HG03175 (cell line): ENCODE data around the gene RDH5.

Source experiments
- ATAC-seq: cut with Tn5 transposase; IDR thresholded peaks from one replicate; pipeline ENCODE4 v1.9.1; 2021; ENCODE audit warnings: mild to moderate bottlenecking, moderate library complexity; ENCODE audit not compliant: unreplicated experiment

Gene RDH5, protein sequence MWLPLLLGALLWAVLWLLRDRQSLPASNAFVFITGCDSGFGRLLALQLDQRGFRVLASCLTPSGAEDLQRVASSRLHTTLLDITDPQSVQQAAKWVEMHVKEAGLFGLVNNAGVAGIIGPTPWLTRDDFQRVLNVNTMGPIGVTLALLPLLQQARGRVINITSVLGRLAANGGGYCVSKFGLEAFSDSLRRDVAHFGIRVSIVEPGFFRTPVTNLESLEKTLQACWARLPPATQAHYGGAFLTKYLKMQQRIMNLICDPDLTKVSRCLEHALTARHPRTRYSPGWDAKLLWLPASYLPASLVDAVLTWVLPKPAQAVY

DNA sequence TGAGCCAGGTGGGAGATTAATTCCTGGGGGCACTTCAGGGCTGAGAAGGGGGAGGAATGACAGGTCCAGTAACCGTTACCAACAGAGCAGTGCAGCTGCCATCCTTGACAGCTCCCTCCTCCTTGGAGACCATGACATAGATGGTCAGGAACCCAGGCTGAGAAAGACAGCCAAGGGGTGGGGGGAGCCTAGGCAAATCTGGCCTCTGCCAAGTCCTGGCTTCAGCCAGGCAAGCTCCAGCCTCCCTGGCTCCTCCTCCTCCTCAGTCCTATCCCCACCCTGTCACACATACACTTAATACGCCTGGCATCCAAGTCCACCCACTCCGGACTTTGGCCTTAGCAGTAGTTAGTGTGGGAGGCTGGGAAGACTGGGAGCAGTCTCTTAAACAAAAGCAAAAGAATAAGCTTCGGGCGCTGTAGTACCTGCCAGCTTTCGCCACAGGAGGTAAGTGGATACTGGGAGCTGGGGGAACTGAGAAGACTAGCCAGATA, at the start of gene RDH5:
RDH5 (plus strand) TSS at position 323 of the 494 bp plus-strand sequence. CDS start 792 bp downstream, outside the sequence.
- no peak for ATAC-seq

DNA sequence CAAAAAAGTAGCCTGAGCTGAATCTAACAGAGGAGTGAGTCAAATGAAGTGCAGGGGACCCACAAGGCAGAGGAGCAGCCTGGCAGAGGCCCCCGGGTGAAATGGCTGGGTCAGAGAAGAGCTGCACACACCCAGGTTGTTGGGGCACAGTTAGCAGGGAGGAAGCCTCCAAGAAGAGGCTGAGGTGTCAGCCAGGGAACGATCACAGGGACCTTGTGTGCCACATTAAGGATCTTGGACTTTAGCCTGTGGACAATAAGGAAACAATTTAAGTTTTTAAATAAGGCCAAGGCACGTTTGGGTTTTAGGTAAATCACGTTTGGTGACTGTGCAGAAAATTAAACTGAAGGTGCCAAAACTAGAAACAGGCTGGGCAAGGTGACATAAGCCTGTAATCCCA, 48.4 kb upstream of the RDH5 start:
- no peak for ATAC-seq

DNA sequence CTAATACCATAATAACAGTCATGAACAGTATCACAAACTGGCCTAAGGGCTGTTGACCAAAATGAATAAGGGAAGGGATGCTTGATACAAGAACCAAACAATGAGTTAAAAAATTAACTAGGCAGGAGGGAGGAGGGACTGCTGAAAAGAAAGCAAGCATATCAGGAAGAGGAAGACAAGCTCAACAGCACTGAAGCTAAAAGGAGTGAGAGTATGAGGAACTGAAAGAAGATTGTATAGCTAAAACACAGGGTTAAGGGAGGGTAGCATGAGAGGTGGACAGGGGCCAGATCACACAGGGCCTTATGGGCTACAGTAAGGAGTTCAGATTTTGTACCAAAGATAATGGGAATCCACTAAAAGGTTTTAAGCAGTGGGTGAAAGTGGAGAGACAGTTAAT, 46.6 kb upstream of the RDH5 start:
- peak; percentile 99 for ATAC-seq

DNA sequence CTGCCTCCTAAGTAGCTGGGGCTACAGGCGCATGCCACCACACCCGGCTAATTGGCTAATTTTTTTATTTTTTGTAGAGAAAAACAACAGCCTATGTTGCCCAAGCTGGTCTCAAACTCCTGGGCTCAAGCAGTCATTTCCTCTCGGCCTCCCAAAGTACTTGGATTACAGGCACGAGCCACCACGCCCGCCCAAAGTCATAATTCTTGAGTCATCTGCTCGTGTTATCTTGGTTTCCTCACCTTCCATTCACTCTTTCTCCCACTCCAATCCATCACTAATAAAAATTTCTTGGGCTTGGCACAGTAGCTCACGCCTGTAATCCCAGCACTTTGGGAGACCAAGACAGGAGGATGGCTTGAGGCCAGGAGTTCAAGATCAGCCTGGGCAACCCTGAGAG, 44.5 kb upstream of the RDH5 start:
- no peak for ATAC-seq

DNA sequence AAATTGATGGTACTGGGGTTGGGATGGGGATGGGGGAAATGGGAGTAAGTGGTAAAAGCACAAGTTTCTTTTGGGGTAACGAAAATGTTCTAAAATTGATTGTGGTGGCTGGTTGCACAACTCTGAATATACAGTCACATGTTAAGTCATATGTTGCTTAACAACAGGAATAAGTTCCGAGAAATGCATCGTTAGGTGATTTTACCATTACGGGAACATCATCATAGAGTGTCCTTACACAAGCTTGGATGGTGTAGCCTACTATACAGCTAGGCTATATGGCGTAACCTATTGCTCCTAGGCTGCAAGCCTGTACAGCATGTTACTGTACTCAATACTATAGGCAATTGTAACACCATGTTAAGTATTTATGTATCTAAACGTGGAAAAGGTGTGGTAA, 43.5 kb upstream of the RDH5 start:
- ATAC-seq, result no peak

DNA sequence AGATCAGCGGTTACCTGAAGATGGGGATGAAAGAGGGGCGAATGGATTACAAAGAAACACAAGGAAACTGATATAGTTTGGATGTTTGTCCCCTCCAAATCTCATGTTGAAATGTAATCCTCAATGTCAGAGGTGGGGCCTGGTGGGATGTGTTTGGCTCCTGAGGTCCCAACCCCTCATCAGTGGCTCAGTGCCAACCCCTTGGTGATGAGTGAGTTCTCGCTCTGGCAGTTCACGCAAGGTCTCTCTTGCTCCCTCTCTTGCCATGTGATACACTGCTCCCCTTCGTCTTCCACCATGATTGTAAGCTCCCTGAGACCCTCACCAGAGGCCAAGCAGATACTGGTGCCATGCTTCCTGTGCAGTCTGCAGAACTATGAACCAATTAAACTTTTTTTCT, 40.5 kb upstream of the RDH5 start:
- no peak for ATAC-seq

DNA sequence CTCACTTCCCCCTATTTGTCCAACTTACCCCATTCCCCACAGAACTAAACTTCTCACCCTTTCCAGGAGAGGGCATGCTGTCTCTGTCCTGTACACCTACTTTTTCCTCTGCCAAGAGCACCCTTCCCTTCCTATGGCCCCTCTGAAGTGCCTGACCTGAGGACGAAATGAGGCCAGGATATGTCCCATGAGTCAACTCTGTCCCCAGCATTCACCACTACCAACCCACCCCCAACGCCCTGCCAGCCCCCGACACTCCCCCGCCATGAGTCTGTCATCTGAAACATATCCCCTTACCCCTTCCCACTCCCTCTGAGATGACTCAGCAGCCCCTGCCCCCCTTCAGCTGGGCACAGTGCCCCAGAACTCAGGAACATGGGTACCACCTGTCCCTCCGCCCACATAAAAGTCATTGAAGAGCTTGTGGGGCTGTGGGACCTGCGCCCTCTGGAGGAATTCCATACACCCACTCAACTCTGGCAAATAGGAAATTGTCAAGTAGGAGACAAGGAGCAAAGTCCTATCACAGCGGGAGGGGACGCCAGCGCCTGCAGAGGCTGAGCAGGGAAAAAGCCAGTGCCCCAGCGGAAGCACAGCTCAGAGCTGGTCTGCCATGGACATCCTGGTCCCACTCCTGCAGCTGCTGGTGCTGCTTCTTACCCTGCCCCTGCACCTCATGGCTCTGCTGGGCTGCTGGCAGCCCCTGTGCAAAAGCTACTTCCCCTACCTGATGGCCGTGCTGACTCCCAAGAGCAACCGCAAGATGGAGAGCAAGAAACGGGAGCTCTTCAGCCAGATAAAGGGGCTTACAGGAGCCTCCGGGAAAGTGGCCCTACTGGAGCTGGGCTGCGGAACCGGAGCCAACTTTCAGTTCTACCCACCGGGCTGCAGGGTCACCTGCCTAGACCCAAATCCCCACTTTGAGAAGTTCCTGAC, 38.8 kb upstream of the RDH5 start:
- no peak for ATAC-seq

DNA sequence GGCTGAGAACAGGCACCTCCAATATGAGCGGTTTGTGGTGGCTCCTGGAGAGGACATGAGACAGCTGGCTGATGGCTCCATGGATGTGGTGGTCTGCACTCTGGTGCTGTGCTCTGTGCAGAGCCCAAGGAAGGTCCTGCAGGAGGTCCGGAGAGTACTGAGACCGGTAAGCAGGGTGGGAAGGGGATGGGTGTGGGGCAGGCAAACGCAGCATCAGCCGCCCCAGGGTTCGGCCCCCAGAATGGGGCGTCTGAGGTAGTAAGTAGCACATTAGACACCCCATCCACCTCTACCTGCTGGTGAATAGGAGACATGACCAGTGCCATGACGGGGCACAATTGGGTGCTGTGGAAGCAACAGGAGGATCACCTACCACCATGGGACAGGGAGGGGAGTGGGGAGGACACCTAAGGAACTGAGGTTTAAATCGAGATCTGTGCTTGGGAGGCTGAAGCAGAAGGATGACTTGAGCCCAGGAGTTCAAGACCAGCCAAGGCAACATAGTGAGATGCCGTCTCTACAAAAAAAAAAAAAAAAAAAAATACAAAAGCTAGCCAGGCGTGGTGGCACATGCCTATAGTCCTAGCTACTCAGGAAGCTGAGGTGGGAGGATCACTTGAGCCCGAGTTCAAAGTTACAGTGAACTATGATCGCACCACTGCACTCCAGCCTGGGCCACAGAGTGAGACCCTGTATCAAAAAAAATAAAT, 38.0 kb upstream of the RDH5 start:
- no peak for ATAC-seq

DNA sequence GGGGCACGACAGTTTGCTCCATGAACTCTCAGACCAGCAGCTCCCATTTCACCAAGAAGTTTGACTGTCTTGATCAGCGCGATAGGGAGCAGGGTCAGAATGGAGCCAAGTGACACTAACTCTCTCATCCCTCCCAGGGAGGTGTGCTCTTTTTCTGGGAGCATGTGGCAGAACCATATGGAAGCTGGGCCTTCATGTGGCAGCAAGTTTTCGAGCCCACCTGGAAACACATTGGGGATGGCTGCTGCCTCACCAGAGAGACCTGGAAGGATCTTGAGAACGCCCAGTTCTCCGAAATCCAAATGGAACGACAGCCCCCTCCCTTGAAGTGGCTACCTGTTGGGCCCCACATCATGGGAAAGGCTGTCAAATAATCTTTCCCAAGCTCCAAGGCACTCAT, 36.5 kb upstream of the RDH5 start:
- ATAC-seq, result no peak

DNA sequence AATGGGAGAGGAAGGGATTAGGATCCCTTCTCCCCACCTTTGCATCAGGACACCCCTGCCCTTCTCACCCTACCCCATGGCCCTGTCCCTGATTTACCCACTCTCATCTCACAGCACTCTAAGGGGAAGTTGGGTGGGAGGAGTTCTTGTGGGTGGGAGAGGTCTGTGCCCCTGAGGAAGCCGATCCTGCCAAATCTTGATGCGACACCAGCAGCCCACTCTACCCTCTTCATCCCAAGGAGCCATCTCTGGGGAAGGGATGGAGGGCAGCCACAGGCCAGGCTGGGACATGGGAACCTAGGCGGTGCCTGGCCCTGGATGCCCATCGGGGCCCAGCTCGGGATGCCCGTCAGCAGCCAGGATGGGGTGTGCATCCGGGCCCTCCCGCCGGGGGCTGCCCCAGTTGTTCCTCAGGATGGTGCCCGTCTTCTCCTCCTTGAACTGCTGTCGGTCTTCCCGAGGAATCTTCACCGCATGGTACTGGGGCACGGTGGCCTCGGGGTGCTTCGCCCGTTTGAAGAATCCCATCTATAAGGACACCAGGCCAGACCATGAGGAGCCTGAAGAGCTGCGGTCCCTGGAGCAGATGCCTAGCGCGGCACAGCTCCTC, 35.3 kb upstream of the RDH5 start:
- no peak for ATAC-seq

DNA sequence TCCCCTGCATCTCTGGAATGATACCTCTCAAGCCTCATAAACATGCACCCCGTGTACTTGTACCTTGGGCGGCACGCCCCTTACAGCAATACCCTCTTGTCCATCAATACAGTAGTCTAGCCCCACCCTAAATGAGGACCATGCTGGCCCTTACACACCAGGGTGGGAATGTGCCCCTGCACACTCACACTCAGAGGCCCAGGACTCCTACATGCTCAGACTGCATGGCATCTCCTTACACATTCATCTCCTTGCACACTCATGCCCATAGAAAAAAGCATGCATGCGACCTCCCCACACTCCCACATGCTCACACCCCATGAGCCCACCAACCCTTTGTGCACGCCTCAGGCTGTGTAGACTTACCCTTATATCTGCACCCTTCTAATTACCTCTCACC, 34.5 kb upstream of the RDH5 start:
- no peak for ATAC-seq

DNA sequence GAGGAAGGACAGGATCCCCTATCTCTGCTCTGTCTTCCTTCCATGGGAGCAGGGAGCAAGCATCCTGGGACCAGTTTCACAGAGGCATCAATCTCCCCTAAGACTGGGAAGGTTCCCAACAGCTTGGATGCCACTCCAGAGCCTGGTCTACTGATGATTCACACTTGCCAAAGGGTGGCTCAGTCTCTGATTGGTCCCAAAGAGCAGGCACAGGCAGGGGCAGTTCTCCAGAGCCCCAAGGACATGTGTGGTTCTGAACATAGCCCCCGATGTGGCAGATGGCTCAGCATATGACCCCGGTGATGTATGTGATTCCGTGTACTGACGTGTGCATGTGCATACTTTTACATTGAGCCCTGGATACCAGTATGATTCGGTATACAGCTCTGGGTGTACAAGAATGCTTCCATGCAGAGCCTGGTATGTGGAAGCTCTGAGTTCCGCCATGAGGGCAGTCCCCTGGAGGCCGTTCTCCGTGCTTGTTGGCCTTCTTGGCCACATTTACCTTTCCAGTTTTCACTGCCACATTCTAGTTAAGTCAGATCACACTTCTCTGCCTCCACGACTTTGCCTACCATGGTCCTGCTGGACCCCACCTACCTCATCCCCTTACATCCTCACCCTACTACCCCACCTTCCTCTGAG, 33.7 kb upstream of the RDH5 start:
- ATAC-seq, result no peak

DNA sequence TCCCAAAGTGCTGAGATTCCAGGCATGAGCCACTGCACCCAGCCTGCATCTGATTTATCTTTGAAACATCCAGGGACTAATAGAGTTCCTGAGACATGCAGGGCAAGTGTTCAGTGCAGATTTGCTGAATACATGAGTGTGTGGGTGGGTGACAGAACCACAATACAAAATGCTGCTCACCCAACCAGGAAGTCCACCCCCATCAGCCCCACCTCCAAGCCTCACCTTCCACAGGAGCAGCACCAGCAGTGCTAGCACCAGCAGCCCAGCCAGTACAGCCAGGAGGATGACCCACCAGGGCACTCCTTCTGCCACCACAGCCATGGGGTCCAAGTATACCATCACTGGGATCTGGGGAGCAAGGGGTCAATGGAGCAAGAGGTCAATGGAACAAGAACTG, 32.4 kb upstream of the RDH5 start:
- no peak for ATAC-seq

DNA sequence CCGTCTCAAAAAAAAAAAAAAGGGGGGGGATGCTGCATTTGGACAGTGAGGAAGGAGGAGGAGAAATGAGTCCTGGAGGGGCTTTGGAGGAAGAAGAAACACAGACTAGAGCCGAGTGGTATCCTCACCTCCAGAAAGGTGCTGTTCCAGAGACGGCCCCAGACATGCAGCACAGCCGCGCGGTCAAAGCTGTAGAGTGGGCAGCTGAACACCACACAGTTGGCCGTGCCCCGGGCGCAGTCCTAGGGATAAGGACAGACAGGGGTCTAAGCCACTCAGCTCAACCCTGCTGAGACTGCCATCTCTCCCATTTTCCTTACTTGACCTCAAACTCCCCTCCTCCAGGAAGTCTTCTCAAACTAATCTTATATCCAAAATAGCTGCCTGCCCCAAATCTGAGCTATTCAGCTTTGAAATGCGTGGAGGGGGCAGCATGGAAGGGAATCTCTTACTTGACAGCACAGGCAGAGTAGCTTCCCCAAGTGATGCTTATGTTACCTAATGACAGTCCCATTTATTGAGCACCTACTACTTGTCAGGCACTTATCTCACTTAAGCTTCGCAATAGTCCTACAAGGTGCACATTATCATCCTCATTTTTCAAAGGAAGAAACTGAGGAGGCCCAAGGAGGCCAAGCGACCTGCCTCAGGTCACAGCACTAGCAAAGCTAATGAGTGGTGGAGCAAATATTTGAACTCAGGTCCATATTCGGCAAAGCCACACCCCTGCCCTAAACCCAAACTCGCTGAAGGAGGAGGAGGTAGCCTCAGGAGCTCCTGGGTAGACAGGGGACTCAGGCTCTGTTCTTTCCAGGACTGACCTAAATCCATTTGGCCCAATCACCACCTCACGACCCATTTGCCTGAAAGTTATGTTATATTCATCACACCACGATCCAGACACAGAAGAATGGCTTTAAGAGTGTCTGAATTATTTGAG, 31.2 kb upstream of the RDH5 start:
- no peak for ATAC-seq

DNA sequence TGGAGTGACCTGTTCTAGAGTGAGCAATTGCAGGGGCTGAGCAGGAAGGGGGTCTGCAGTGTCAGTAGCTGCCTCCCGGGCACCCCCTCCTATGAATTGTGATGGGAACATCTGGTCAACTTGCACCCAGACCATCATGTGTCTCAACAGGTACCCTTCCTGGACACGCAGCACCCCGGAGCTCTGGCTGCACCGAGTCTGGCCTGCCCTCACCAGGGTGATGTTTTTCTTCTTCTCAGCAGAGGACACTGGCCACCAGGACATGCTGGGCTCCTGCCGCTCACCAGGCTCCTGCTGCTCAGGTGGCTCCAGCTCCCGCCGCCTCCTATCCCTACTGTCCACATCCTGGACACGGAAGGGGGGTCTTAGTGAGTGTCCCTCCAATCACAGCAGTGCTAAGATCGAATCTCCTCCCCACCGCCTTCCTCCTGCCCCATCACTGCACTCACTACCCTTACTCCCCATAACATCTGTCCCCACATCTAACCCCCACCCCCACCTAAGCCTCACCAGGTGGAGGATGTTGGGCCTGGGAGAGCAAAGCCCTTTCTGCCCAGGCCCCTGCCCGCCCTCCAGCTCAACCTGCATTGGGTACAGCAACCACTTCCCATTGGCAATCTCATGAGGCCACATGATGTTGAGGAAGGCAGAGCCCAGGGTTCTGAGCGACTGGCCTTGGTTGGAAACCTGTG, 27.4 kb upstream of the RDH5 start:
- ATAC-seq, result no peak

DNA sequence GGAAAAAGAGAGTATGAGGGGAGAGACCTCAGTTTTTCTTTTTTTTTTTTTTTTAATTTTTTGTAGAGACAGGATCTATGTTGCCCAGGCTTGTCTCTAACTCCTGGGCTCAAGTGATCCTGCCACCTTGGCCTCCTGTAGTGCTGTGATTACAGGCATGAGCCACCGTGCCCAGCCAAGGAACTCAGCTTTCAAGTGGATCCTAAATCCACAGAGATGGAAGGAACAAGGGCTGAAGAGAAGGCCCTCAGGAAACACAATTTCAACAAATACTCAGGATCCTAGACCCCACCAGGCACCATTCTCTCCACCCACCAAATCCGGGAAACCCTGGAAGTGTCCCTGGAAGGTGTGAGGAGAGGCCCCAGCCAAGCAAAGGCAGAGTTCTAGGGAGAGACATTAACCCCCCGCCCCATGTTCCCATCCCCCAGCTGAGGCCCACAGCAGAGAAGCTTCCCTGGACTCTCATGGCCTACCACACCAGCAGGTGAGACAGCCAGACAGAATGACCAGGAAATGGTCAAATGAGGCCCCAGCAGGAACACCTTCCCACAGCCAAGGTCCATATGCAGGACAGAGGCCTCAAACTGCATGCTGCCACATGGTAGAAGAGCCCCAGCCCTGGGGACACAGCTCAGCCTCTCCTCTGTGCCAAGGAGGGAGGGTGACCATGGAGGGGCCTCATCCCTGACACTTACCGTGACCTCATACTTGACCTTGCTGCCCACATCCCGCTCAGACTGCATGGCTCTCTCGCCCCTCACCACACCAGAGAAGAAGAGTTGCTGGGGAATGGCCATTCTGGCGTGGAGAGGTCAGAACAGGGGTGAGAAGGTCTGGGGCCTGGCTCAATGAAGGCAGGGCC, 26.6 kb upstream of the RDH5 start:
- ATAC-seq, result no peak

DNA sequence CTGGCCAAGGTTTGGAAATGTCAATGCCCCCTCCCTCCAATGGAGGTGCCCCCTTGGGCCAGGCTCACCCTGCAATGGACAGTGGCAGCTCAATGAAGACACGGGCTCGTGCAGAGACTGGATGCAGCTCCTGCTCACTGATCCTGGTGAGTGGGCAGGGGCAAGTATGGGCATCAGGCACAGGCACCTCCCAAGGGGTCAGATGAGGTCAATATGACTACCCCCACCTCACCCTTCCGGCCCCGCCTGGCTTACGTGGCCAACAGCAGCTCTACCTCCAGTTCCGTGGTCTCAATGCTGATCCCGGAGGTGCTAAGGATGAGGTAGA, 26.0 kb upstream of the RDH5 start:
- no peak for ATAC-seq

DNA sequence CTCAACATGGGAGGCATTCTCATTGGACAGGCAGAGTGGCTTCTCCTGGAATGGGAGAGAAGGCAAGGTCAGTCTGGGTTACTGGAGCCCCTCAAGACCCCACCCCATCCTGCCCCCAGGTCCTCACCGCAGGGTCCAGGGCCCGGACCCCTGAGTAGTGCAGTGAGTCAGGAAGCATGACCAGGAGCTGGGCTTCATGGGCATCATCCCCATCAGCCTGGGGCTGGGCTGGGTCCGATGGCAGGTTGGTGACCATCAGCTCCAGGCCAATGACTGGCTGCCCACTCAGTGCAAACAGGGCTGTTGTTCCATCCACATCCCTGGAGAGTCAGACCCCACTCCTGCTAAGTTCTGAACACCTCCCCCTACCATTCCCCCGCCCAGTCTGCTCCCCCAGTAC, 25.5 kb upstream of the RDH5 start:
- no peak for ATAC-seq
